IMR-90 (cell line): Measurements from ENCODE around the gene HLA-A. TPM values are rescaled to one million over a fixed set of nuclear protein-coding genes. Genes with fewer than 3 reads are reported as not detected.

Source experiments
- ATAC-seq: fragments of 200-7000 bp; cut with Tn5 transposase; 2 replicates; pipeline ENCODE4 v1.9.1; 2020; ENCODE audit warnings: low read depth, mild to moderate bottlenecking, moderate library complexity
- BruUV-seq: library from RNA; stranded (reverse); fragments of 400-500 nt; replicated peaks from 2 replicates; lab custom pipeline; 2021; lab: Mats Ljungman, UMichigan
- CTCF ChIA-PET: fragments of 300-600 bp; formaldehyde crosslinking; extraction: SDS; loops from one replicate; lab custom pipeline; 2021; ENCODE audit warnings: antibody characterized with exemption; lab: Yijun Ruan, JAX
- POLR2A ChIA-PET: fragments of 300-600 bp; sonication (Branson Sonifier 250); formaldehyde crosslinking; loops from one replicate; lab custom pipeline; 2022; ENCODE audit warnings: antibody characterized with exemption; ENCODE audit not compliant: unreplicated experiment; lab: Charles Lee
- DNase-seq: peaks from one replicate; pipeline ENCODE4 v3.0.0; 2013
- H2AFZ ChIP-seq: replicated peaks from 2 replicates; pipeline ENCODE3; 2013; ENCODE audit warnings: low read length, mild to moderate bottlenecking; ENCODE audit not compliant: poor library complexity
- H2AK5ac ChIP-seq: 2 replicates; pipeline ENCODE4 v1.6.1; 2013; ENCODE audit warnings: low read depth, low read length, inconsistent platforms
- H2AK9ac ChIP-seq: replicated peaks from 2 replicates; pipeline ENCODE3; 2013; ENCODE audit warnings: mild to moderate bottlenecking, low read depth, low read length, moderate library complexity; ENCODE audit not compliant: poor library complexity
- H2BK120ac ChIP-seq: 2 replicates; pipeline ENCODE4 v1.6.1; 2013; ENCODE audit warnings: low read depth, low read length, inconsistent platforms
- H2BK15ac ChIP-seq: 3 replicates; pipeline ENCODE4 v1.6.1; 2013; ENCODE audit warnings: low read depth, low read length, inconsistent platforms
- H2BK20ac ChIP-seq: 2 replicates; pipeline ENCODE4 v1.6.1; 2013; ENCODE audit warnings: low read depth, mild to moderate bottlenecking, inconsistent platforms, low read length, moderate library complexity
- H2BK5ac ChIP-seq: 2 replicates; pipeline ENCODE4 v1.6.1; 2013; ENCODE audit warnings: mild to moderate bottlenecking, low read depth, low read length, inconsistent platforms; ENCODE audit not compliant: poor library complexity, severe bottlenecking
- H3K14ac ChIP-seq: replicated peaks from 2 replicates; pipeline ENCODE4 v1.6.1; 2013; ENCODE audit warnings: low read depth, low read length, inconsistent platforms
- H3K18ac ChIP-seq: 2 replicates; pipeline ENCODE4 v1.6.1; 2013; ENCODE audit warnings: low read depth, low read length, control low read depth
- H3K23ac ChIP-seq: 2 replicates; pipeline ENCODE4 v1.6.1; 2013; ENCODE audit warnings: low read depth, low read length, inconsistent platforms
- H3K27ac ChIP-seq: 2 replicates; pipeline ENCODE4 v1.5.1; 2013; ENCODE audit warnings: mild to moderate bottlenecking, control low read depth, low read length; ENCODE audit not compliant: insufficient read depth
- H3K27me3 ChIP-seq: 2 replicates; pipeline ENCODE4 v1.6.1; 2013; ENCODE audit warnings: low read length; ENCODE audit not compliant: control insufficient read depth, insufficient read depth
- H3K36me3 ChIP-seq: 2 replicates; pipeline ENCODE4 v1.6.1; 2013; ENCODE audit warnings: low read length, mixed read lengths; ENCODE audit not compliant: control insufficient read depth, insufficient read depth
- H3K4ac ChIP-seq: 2 replicates; pipeline ENCODE4 v1.6.1; 2013; ENCODE audit warnings: low read depth, low read length, inconsistent platforms
- H3K4me1 ChIP-seq: 2 replicates; pipeline ENCODE4 v1.6.1; 2013; ENCODE audit warnings: low read length, mixed read lengths; ENCODE audit not compliant: control insufficient read depth, insufficient read depth
- H3K4me2 ChIP-seq: 2 replicates; pipeline ENCODE4 v1.6.1; 2013; ENCODE audit warnings: low read depth, mild to moderate bottlenecking, control low read depth, low read length, moderate library complexity
- H3K4me3 ChIP-seq: 2 replicates; pipeline ENCODE4 v1.5.1; 2013; ENCODE audit warnings: low read depth, mild to moderate bottlenecking, control low read depth, low read length, moderate library complexity; ENCODE audit not compliant: insufficient read depth
- H3K56ac ChIP-seq: 2 replicates; pipeline ENCODE4 v1.6.1; 2013; ENCODE audit warnings: low read length, inconsistent platforms; ENCODE audit not compliant: insufficient read depth; ENCODE audit errors: extremely low read depth
- H3K79me1 ChIP-seq, 2 experiments: 2 replicates each; pipeline ENCODE4 v1.6.1; 2013; ENCODE audit warnings: low read length in 2 of 2, inconsistent platforms in 1 of 2, low read depth in 1 of 2
- H3K9ac ChIP-seq: 2 replicates; pipeline ENCODE4 v1.6.1; 2013; ENCODE audit warnings: low read depth, low read length, control low read depth
- H3K9me1 ChIP-seq: 2 replicates; pipeline ENCODE4 v1.6.1; 2013; ENCODE audit warnings: low read length, inconsistent platforms; ENCODE audit not compliant: insufficient read depth
- H3K9me3 ChIP-seq: 2 replicates; pipeline ENCODE4 v1.6.1; 2013; ENCODE audit warnings: low read length; ENCODE audit not compliant: control insufficient read depth, insufficient read depth
- H4K20me1 ChIP-seq: 2 replicates; pipeline ENCODE4 v1.6.1; 2013; ENCODE audit warnings: low read length, inconsistent platforms; ENCODE audit not compliant: insufficient read depth
- H4K5ac ChIP-seq: 2 replicates; pipeline ENCODE4 v1.6.1; 2013; ENCODE audit warnings: mild to moderate bottlenecking, low read depth, low read length, control low read depth
- H4K8ac ChIP-seq, 2 experiments: 2 replicates each; pipeline ENCODE4 v1.6.1; 2013; ENCODE audit warnings: low read depth in 2 of 2, low read length in 2 of 2, control low read depth in 1 of 2, inconsistent platforms in 1 of 2
- H4K91ac ChIP-seq: 2 replicates; pipeline ENCODE4 v1.6.1; 2013; ENCODE audit warnings: low read depth, low read length, inconsistent platforms; ENCODE audit not compliant: insufficient read depth
- BHLHE40 ChIP-seq: fragments of 150-350 bp; IDR thresholded peaks from 2 replicates; pipeline ENCODE4 v1.6.1; 2016; ENCODE audit warnings: mild to moderate bottlenecking, low read depth, low read length
- CEBPB ChIP-seq: IDR thresholded peaks from 2 replicates; pipeline ENCODE4 v1.6.1; 2012; ENCODE audit warnings: low read depth, low read length, improper control_type of control experiment
- CTCF ChIP-seq: conservative IDR thresholded peaks from 2 replicates; pipeline ENCODE4 v1.5.1; 2012; ENCODE audit warnings: mild to moderate bottlenecking, low read depth, low read length, improper control_type of control experiment
- ELK1 ChIP-seq: fragments of 150-350 bp; IDR thresholded peaks from 2 replicates; pipeline ENCODE4 v1.6.1; 2016; ENCODE audit warnings: low read depth, mild to moderate bottlenecking, low read length, moderate library complexity, borderline replicate concordance
- FOS ChIP-seq: fragments of 150-350 bp; IDR thresholded peaks from 2 replicates; pipeline ENCODE4 v1.6.1; 2016; ENCODE audit warnings: low read depth, low read length
- MAFK ChIP-seq: IDR thresholded peaks from 2 replicates; pipeline ENCODE4 v1.6.1; 2012; ENCODE audit warnings: low read depth, low read length, improper control_type of control experiment
- MAZ ChIP-seq: IDR thresholded peaks from 2 replicates; pipeline ENCODE4 v1.6.1; 2012; ENCODE audit warnings: low read depth, mild to moderate bottlenecking, low read length, improper control_type of control experiment, moderate library complexity, borderline replicate concordance
- MXI1 ChIP-seq: IDR thresholded peaks from 2 replicates; pipeline ENCODE4 v1.6.1; 2012; ENCODE audit warnings: low read depth, mild to moderate bottlenecking, low read length, moderate library complexity, borderline replicate concordance
- RCOR1 ChIP-seq: IDR thresholded peaks from 2 replicates; pipeline ENCODE4 v1.6.1; 2012; ENCODE audit warnings: mild to moderate bottlenecking, low read length, improper control_type of control experiment; ENCODE audit not compliant: insufficient replicate concordance
- RFX5 ChIP-seq: IDR thresholded peaks from 2 replicates; pipeline ENCODE4 v1.8.0; 2012; ENCODE audit warnings: low read depth, mild to moderate bottlenecking, low read length, moderate library complexity
- SMC3 ChIP-seq: fragments of 150-350 bp; IDR thresholded peaks from 2 replicates; pipeline ENCODE4 v1.6.1; 2016; ENCODE audit warnings: low read depth, mild to moderate bottlenecking, antibody characterized with exemption, low read length, moderate library complexity
- USF2 ChIP-seq: fragments of 150-350 bp; IDR thresholded peaks from 2 replicates; pipeline ENCODE4 v1.6.1; 2017; ENCODE audit warnings: mild to moderate bottlenecking, antibody characterized with exemption, low read length, low read depth
- WGBS, 2 experiments: methylation state at CpG; one replicate each; pipeline versions ENCODE4 v1.1.5 to v1.1.7; 2013; ENCODE audit warnings: missing lambda C conversion rate in 2 of 2; ENCODE audit not compliant: insufficient read length in 1 of 2; ENCODE audit errors: extremely low coverage in 2 of 2; 5-methylcytosine and 5-hydroxymethylcytosine counted together
- dilution Hi-C: fragments of 300-500 bp; cut with HindIII; formaldehyde crosslinking; loops from one replicate; pipeline ENCODE4 v1.14.3; 2018; ENCODE audit warnings: low sequenced_read_pairs; ENCODE audit not compliant: unreplicated experiment
- in situ Hi-C: fragments of 300-500 bp; cut with MboI; formaldehyde crosslinking; loops from 3 replicates; pipeline ENCODE4 v1.14.3; 2019; ENCODE audit warnings: low sequenced_read_pairs, inconsistent platforms, mixed read lengths
- intact Hi-C: fragments of 100-400 bp; cut with micrococcal nuclease; formaldehyde crosslinking; loops from 2 replicates; pipeline ENCODE4 v1.10.0; 2022
- polyA plus RNA-seq, 3 experiments: library from polyadenylated mRNA; depleted of rRNA; stranded (reverse); fragments of >200 nt; gene quantifications; 2 replicates each; pipeline ENCODE4 v1.2.3, GENCODE V29; 2012; ENCODE audit warnings: low replicate concordance in 1 of 3
- total RNA-seq: library from RNA; depleted of rRNA; stranded (reverse); fragments of >200 nt; gene quantifications from 2 replicates; pipeline ENCODE4 v1.2.3, GENCODE V29; 2012

HLA-A gene
- total and polyA plus RNA-seq, 2 of the 4 experiments (the other 2 are of a cell fraction): 94.5 to 218 TPM

GRCh38 chr6:29976588-29977424 lies 34.5 kb downstream of the HLA-A start:
- no peak overlapping the region for H3K14ac ChIP-seq
- intact Hi-C loops: loop anchor here (1.0 kb wide), 1 partner anchor 51 kb away; no protein-coding TSS in a partner anchor
- H2AK9ac ChIP-seq: peak overlapping the region; percentile 29
- H4K5ac ChIP-seq: peak overlapping the region; percentile 75; the same call in 1 of the 2 replicates
- peak overlapping the region; percentile 32; the same call in 1 of the 2 replicates for H3K18ac ChIP-seq
- no TSS peak for BruUV-seq
- CTCF ChIA-PET: interaction anchor here (1.0 kb wide), 1 partner anchor 12 kb away, joined by 3 read pairs; no protein-coding TSS in a partner anchor
- H3K23ac ChIP-seq: peak overlapping the region; percentile 90; the same call in 1 of the 2 replicates
- WGBS, 2 experiments: 5% methylated on average over 19 of the region's 66 CpGs; no CpG with 5 or more reads in 1 of the 2 experiments
- peak overlapping the region; percentile 58 for H3K27ac ChIP-seq
- no peaks in the 10 kb centered on the region; a peak in 1 of 4 replicates for H3K79me1 ChIP-seq
- in situ Hi-C loops: no loop called here
- peak overlapping the region; percentile 66 for H3K9ac ChIP-seq
- no peak overlapping the region for H3K56ac ChIP-seq
- peak overlapping the region; percentile 60 for H3K4me3 ChIP-seq
- H3K27me3 ChIP-seq: peaks cover 17% of the 10 kb centered on the region
- ATAC-seq: peak; percentile 96
- dilution Hi-C loops: no loop called here
- no peaks in the 10 kb centered on the region for H4K20me1 ChIP-seq
- H2BK20ac ChIP-seq: no peak overlapping the region
- peak; percentile 72 for DNase-seq
- H3K9me1 ChIP-seq: peaks cover 2% of the 10 kb centered on the region; the same call in 1 of the 2 replicates
- no peak overlapping the region; the same call in 2 of the 3 replicates for H2BK15ac ChIP-seq
- POLR2A ChIA-PET: no interaction called here
- H4K91ac ChIP-seq: peak overlapping the region; percentile 83; the same call in 1 of the 2 replicates
- H3K4me2 ChIP-seq: peak overlapping the region; percentile 85
- H2AK5ac ChIP-seq: no peak overlapping the region
- H2BK120ac ChIP-seq: peak overlapping the region; percentile 87
- H3K9me3 ChIP-seq: no peaks in the 10 kb centered on the region
- no peaks in the 10 kb centered on the region for H3K36me3 ChIP-seq
- peak overlapping the region; percentile 13 to 83; a peak in 2 of 4 replicates for H4K8ac ChIP-seq
- H3K4ac ChIP-seq: peak overlapping the region; percentile 68; the same call in 1 of the 2 replicates
- H2AFZ ChIP-seq: peak overlapping the region; percentile 97
- peak overlapping the region; percentile 18 for H2BK5ac ChIP-seq
- H3K4me1 ChIP-seq: no peaks in the 10 kb centered on the region; the same call in 1 of the 2 replicates
- TF ChIP-seq BHLHE40 (peak; percentile 30; the same call in 1 of the 2 replicates), MXI1 (peak; percentile 41; the same call in 1 of the 2 replicates), MAFK (no peak), MAZ (0 out of 2 replicates have a peak, but pooled peaks have one; percentile 5), USF2 (no peak), RFX5 (no peak), ELK1 (no peak), RCOR1 (no peak), FOS (no peak), CTCF (peak; percentile 43), SMC3 (0 out of 2 replicates have a peak, but pooled peaks have one; percentile 3), CEBPB (no peak)
